Suprapubic skin (tissue), 4 donors: ENCODE data around the gene SBK1.
"Not testable (repeated sequence)": the region's sequence is repeated elsewhere in the genome, so short reads cannot be mapped to it uniquely, and the experiment has no call there.

ENCODE experiments used
- POLR2A ChIP-seq, 2 donors: fragments of 450-650 bp; IDR thresholded peaks; one replicate each; pipeline ENCODE4 v1.6.1; 2017; ENCODE audit warnings: antibody characterized with exemption in 2 of 2, mild to moderate bottlenecking in 2 of 2, moderate library complexity in 2 of 2
- POLR2AphosphoS5 ChIP-seq, 3 donors: sonication (generic); formaldehyde crosslinking; IDR thresholded peaks; one replicate each; pipeline ENCODE4 v1.6.1; 2017; ENCODE audit warnings: antibody characterized with exemption in 3 of 3
- TF ChIP-seq, protein P1 (sequence below), 2 donors: fragments of 200-600 bp in 1 of 2; fragments of 450-650 bp in 1 of 2; sonication (generic) in 1 of 2; IDR thresholded peaks; one replicate each; pipeline ENCODE4 v1.5.1; 2016 to 2019; ENCODE audit warnings: antibody characterized with exemption in 2 of 2, mild to moderate bottlenecking in 1 of 2, moderate library complexity in 1 of 2

DNA sequence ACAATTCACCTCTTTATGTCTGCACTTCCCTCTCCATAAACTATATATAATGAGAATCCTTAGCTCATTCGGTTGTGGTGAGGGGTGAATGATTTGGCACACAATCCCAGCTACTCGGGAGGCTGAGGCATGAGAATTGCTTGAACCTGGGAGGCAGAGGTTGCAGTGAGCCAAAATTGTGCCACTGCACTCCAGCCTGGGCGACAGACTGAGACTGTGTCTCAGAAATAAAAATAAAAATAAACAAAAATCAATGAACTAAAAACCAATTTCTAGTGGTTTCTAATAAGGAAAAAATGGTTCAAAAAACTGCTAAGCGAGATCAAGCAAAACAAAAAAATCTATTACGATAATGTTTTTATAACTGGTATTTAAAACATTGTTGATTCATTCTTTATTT is 71.1 kb downstream of the SBK1 start, which contains the start of gene NPIPB6:
- TF ChIP-seq, protein P1, sequence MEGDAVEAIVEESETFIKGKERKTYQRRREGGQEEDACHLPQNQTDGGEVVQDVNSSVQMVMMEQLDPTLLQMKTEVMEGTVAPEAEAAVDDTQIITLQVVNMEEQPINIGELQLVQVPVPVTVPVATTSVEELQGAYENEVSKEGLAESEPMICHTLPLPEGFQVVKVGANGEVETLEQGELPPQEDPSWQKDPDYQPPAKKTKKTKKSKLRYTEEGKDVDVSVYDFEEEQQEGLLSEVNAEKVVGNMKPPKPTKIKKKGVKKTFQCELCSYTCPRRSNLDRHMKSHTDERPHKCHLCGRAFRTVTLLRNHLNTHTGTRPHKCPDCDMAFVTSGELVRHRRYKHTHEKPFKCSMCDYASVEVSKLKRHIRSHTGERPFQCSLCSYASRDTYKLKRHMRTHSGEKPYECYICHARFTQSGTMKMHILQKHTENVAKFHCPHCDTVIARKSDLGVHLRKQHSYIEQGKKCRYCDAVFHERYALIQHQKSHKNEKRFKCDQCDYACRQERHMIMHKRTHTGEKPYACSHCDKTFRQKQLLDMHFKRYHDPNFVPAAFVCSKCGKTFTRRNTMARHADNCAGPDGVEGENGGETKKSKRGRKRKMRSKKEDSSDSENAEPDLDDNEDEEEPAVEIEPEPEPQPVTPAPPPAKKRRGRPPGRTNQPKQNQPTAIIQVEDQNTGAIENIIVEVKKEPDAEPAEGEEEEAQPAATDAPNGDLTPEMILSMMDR (IDR thresholded peaks at IDR 0.05), result not testable (repeated sequence)
- not testable (repeated sequence) for TF ChIP-seq POLR2A, POLR2AphosphoS5 (IDR thresholded peaks at IDR 0.05)
